RCC 7860 (cell line): ENCODE data around the gene DPP10.

ENCODE experiments used
- DNase-seq: peaks from one replicate; pipeline ENCODE4 v3.0.0-alpha.2; 2015; ENCODE audit warnings: low spot score
- FAIRE-seq: peaks from 2 replicates; lab custom pipeline; 2012; peaks lifted over from hg19 to GRCh38; lab: Jason Lieb, UNC

The DPP10 gene

GRCh38 chr2:115194623-115195022 lies 752.2 kb downstream of the DPP10 start:
- no peak for DNase-seq

GRCh38 chr2:115196587-115196986 lies 754.1 kb downstream of the DPP10 start:
- DNase-seq (no peak), FAIRE-seq (no peak)

More at GRCh38 chr2:115194623-115195022, 752.2 kb downstream of the DPP10 start:
- FAIRE-seq: no peak

GRCh38 chr2:115199966-115200365 lies 757.5 kb downstream of the DPP10 start:
- FAIRE-seq (no peak), DNase-seq (no peak)

GRCh38 chr2:115201386-115201785 lies 758.9 kb downstream of the DPP10 start:
- FAIRE-seq: no peak
- no peak for DNase-seq

- DNase-seq (no peak), FAIRE-seq (no peak)
Measured at GRCh38 chr2:115208493-115209164, 766.2 kb downstream of the DPP10 start.

- no peak for FAIRE-seq
- DNase-seq: no peak
Measured at GRCh38 chr2:115214050-115214449, 771.6 kb downstream of the DPP10 start.

GRCh38 chr2:115219296-115219695 lies 776.9 kb downstream of the DPP10 start:
- no peak for DNase-seq
- no peak for FAIRE-seq

- FAIRE-seq: no peak
Measured at GRCh38 chr2:115234186-115234585, 791.7 kb downstream of the DPP10 start.

GRCh38 chr2:115234737-115235136 lies 792.3 kb downstream of the DPP10 start:
- FAIRE-seq: no peak

More at GRCh38 chr2:115234186-115234585, 791.7 kb downstream of the DPP10 start:
- DNase-seq: no peak

GRCh38 chr2:115248066-115248465 lies 805.6 kb downstream of the DPP10 start:
- FAIRE-seq (no peak), DNase-seq (no peak)

More at GRCh38 chr2:115234737-115235136, 792.3 kb downstream of the DPP10 start:
- DNase-seq: no peak

- DNase-seq: no peak
- no peak for FAIRE-seq
Measured at GRCh38 chr2:115277366-115277765, 834.9 kb downstream of the DPP10 start.

GRCh38 chr2:115285416-115285815 lies 843.0 kb downstream of the DPP10 start:
- DNase-seq (no peak), FAIRE-seq (no peak)

- no peak for FAIRE-seq
- no peak for DNase-seq
Measured at GRCh38 chr2:115290478-115290877, 848.0 kb downstream of the DPP10 start.

GRCh38 chr2:115292742-115293141 lies 850.3 kb downstream of the DPP10 start:
- FAIRE-seq: no peak
- no peak for DNase-seq

GRCh38 chr2:115294999-115295398 lies 852.6 kb downstream of the DPP10 start:
- FAIRE-seq (no peak), DNase-seq (no peak)

- FAIRE-seq (no peak), DNase-seq (no peak)
Measured at GRCh38 chr2:115297056-115297455, 854.6 kb downstream of the DPP10 start.

GRCh38 chr2:115299199-115299598 lies 856.8 kb downstream of the DPP10 start:
- FAIRE-seq (no peak), DNase-seq (no peak)

GRCh38 chr2:115305712-115306111 lies 863.3 kb downstream of the DPP10 start:
- no peak for DNase-seq
- FAIRE-seq: no peak

GRCh38 chr2:115314119-115314518 lies 871.7 kb downstream of the DPP10 start:
- no peak for DNase-seq
- FAIRE-seq: no peak

GRCh38 chr2:115327061-115327460 lies 884.6 kb downstream of the DPP10 start:
- no peak for FAIRE-seq
- no peak for DNase-seq

GRCh38 chr2:115359550-115359949 lies 917.1 kb downstream of the DPP10 start:
- DNase-seq (no peak), FAIRE-seq (no peak)

- DNase-seq (no peak), FAIRE-seq (no peak)
Measured at GRCh38 chr2:115364093-115364492, 921.7 kb downstream of the DPP10 start.

GRCh38 chr2:115369400-115369799 lies 927.0 kb downstream of the DPP10 start:
- DNase-seq (no peak), FAIRE-seq (no peak)
